GM21423 (cell line): ENCODE data around the gene DNMBP.
"Not testable (repeated sequence)": the region's sequence is repeated elsewhere in the genome, so short reads cannot be mapped to it uniquely, and the experiment has no call there.

Experiments used
- ATAC-seq: cut with Tn5 transposase; IDR thresholded peaks from one replicate; pipeline ENCODE4 v1.9.1; 2021; ENCODE audit warnings: mild to moderate bottlenecking, moderate library complexity; ENCODE audit not compliant: unreplicated experiment

The DNMBP gene

DNA sequence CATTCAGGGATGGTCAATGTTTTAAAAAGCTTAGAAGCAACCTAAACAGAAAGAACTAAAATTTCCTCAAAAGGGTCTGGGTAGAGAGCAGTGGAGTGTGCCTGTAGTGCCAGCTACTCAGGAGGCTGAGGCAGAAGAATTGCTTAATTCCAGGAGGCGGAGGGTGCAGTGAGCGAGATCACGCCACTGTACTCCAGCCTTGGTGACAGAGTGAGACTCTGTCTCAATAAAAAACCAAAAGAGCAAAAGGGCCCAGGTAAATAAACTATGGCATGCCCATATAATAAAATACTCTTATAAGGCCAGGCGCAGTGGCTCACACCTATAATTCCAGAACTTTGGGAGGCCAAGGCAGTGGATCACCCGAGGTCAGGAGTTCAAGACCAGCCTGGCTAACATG is 93.0 kb downstream of the DNMBP start:
- ATAC-seq = no peak

DNA sequence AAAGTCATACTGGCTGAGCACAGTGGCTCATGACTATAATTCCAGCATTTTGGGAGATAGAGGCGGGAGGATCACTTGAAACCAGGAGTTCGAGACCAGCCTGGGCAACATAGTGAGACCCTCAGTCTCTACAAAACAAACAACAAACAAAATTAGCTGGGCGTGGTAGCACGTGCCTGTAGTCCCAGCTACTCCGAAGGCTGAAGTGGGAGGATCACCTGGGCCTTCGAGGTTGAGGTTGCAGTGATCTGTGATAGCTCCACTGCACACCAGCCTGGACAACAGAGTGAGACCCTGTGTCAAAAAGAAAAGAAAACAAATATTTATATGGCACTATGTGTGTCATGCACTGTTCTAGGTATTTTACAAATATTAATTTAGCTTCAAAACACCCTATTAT is 94.3 kb downstream of the DNMBP start:
- ATAC-seq = no peak

DNA sequence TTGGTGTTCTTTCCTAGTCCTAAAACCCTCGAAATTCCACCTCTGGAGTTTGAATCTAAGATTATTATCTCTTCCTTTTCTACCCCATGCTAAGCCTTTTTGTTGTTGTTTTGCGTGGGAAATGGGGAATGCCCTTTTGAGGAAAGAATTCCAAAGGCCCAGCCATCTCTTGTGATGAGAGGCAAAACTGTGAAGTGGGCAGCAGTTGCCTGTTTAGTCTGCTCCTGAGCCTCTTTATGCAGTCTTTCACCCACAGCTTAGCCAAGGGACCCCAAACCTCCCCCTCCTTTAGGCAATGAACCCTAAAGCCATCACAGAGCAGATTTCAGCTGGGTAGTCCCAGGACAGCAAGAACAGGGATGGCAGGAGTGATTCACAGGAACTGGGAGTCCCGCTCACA is 95.5 kb downstream of the DNMBP start:
- no peak for ATAC-seq

DNA sequence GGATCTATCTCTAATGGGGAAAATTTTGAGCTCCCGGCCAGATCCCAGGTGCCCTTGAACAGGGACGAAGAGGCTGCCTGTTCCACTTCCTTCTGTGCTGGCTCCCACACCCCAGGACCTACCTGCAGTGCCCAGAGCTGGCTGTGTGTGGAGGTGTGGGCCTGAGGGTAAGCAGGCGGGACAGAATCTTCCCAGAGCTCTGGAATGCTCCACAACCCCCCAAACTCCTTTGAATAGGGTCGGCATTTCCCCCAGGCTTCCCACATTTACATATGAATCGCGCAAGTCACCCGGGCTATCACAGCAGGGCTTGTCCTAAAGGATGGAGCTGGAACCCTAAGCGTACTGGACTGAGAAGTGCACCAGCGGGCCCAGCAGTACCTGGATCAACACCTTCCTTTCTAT is 95.9 kb downstream of the DNMBP start:
- ATAC-seq = no peak

DNA sequence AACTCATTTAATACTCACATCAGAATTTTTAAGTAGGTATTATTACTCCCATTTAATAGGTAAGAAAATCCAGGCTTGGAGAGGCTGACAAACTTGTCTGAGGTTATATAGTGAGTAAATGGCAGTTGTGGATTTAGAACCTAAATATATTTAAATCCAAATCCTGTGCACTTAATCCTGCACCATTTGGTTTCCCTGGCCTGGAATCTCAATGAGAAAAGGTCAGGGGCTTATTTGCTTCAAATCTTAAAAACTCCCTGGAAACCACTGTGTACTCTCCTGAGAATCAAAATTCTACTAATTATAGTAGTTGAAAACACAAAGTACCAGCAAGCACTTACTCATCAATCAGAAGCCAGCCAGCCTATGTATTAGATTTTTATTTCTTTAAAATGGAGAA is 97.7 kb downstream of the DNMBP start:
- no peak for ATAC-seq

DNA sequence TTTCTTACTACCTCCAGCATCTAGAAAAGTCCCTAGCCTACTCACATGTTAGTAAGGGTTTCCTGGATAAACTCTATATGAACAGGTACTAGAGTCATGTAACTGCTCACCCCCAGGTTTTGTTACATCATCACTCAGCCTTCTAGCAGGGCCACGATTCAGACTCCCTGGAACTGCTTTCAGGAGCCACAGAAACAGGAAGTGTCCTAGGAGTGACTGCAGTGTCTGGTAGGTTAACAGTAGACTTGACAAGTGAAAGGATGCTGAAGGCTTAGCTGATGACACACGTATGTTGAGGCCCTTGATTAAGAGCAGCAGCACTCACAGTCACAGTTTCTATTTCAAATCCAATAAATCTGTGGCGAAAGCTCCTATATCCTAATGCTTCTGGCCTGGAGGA is 101.2 kb downstream of the DNMBP start:
- no peak for ATAC-seq

DNA sequence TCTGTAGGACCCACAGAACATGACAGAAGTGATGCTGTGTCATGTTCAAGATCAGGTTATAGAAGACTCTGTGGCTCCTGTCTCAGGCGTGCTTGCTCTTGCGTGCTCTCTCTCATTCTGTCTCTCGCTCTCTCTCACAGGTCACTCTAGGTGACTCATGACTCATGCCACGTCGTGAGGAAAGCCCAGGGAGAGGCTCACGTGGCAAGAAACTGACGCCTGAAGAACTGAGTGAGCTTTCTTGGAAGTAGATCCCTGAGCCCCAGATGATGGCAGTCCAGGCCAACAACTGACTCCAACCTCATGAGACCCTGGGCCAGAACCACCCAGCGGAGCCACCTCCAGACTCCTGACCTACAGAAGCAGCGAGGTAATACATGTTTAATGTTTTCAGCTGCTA is 103.3 kb downstream of the DNMBP start:
- ATAC-seq = no peak

DNA sequence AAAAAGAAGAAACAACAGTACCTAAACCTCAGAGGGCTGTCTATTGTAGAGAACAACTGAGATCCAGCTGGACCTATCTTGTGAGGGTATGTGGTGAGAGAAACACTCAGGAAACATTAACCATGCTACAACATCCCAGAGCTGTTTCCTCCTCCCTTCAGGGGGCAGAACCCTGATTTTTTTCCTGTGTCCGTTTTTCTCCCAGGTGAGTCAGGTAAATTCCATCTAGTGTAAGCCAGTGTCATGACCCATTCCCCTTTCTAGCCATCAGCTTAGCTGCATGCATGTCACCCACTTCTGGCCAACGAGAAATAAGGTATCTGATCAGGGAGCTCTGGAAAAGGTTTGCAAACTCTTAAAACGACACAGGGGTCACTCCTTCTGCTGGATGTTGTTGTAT is 103.8 kb downstream of the DNMBP start:
- no peak for ATAC-seq

DNA sequence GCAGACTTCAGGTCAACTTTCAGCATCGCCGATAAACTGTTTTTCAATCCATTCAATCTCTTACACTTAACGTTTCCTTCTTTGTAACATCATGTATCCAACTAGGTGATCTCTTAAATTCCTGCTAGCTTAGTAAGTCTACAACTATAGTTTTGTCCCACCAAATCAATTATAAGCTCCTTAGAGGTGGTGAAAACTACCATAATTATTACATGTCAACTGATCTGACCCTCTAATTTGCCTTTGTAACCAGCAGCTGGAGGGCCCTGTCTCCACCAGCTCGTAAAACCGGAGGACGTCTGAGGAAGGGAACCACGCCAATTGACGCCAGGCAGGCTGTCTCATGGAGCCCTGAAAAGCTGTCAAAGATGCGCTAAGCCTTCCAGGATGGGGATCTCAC is 113.9 kb downstream of the DNMBP start:
- no peak for ATAC-seq

DNA sequence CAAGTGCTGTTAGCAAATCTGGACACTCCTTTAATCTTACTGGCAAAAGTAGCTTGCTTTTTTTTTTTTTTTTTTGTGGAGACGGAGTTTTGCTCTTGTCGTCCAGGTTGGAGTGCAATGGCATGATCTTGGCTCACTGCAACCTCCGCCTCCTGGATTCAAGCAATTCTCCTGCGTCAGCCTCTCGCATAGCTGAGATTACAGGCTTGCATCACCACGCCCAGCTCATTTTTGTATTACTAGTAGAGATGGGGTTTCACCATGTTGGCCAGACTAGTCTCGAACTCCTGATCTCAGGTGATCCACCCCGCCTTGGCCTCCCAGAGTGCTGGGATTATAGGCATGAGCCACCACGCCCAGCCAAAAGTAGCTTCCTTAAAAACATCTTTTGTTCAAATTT is 114.7 kb downstream of the DNMBP start:
- ATAC-seq = not testable (repeated sequence)

DNA sequence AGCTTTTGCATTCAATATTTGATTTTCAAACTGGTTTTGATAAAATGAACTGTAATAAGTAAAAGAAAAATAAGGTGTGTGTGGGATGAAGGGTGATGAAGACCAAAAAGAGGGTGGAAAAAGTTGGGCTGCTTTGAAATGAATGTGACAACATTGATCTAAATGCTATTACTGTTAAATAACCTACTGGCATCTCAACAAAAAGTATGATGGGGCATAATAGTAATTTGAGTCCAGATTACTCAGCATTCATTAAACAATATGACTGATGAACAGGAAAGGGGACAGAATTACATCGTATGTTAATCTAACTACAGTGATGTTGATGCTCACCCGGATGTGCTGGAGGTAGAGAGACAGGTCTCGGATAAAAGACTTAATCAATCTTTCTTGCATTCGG is 115.1 kb downstream of the DNMBP start:
- ATAC-seq = no peak

DNA sequence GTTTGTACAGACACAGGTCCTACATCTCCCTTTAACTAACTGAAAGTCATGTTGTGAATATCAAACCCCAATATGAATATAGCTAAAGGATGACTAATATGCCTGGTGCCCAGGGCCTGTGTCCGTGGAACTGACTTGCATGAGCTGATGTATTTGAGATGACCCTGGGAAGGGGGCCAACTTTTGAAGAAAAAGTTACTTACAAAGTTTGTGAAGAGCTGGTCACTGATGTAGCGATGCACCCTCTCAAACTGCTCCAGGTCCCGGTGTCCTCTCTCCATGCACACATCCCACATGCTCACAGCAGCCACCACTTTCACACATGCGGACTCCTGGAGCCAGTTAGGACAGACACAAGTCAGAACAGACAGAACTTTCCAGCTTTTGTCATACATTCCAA is 121.1 kb downstream of the DNMBP start:
- ATAC-seq = no peak

DNA sequence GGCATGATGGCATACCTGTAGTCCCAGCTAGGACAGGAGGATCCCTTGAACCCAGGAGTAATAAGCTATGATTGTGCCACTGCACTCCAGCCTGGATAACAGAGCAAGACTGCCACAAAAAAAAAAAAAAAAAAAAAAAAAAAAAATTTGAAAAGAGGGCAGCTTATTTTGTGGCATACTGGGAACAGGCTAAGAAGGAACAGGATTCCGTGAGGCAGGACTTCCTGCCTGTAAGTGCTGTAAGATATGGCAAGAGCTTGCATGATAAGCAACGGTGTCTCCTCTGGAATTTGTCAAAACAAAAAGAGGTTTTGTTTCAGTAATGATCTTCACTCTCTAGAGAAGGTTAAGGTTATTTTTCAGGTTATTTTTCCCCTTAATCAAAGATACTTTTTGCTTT is 126.2 kb downstream of the DNMBP start:
- ATAC-seq = no peak

DNA sequence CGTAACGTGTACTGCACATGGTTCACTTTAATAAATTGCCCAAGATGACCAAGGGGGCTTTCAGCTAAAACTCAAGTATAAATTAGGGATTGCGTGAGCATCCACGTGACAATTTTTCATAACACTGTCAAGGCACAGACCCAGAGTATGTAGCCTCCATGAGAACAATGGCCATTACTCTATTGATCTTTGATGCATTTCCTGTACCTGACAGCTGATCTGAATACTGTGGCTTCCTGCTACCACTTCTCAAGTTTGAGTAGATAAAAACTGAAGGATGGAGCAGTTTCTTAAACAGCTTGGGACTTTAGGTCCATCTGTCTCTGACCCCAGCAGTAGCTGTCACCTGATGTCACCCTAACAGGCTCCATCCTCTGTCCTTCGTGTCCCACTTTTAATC is 128.4 kb downstream of the DNMBP start:
- ATAC-seq = no peak

DNA sequence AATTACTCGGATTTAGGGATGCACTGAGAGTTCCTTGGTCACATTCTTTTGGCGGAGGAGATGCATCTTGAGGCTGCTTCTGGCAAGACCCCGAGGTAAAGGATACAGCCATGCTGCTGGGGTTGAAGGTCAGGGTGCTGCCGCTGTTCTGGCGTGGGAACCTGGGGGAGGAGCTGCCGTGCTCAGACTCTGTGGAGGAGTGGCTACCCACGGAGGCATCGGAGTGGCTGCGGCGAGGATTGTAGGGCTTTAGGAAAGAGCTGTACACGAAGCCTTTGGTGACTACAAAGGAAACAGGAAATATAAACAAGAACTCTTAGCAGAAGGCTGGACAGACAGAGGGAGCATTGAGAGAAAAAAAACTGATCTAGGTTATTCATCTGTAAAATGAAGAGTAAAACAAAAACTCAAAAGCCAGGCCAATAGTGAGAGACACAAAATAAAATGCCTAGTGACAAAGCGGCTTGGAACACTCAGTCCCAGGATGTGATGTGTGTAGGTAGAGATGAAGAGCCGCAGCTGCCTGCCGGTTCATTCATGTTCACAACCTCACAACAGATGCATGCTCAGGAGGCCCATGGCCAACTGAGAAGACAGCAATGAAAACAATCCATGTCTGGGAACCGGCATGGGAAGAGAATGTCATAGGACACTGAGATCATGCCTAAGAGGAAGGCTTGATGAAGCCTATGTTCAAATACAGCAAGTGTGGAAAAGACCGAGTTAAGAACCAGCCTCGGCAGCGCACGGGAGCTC is 129.5 kb downstream of the DNMBP start:
- ATAC-seq = no peak

DNA sequence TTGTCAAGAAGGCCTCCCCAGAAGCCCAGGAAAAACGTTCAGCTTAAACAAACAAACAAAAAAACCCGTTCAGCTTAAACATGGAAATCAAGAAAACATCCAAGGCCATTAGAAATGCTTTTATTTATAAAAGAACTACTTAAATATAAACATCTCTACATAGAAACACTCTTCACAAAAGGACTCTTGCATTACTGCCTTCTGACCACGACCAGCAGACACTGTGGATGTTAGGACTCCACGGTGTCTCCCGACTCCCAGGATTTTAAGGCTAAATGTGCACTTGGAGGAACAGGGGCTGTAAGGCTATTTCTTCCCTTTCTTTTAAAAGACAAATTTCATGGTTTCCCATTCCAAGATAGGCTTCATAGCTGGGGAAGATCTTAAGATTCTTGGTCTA is 134.3 kb downstream of the DNMBP start:
- ATAC-seq = no peak

DNA sequence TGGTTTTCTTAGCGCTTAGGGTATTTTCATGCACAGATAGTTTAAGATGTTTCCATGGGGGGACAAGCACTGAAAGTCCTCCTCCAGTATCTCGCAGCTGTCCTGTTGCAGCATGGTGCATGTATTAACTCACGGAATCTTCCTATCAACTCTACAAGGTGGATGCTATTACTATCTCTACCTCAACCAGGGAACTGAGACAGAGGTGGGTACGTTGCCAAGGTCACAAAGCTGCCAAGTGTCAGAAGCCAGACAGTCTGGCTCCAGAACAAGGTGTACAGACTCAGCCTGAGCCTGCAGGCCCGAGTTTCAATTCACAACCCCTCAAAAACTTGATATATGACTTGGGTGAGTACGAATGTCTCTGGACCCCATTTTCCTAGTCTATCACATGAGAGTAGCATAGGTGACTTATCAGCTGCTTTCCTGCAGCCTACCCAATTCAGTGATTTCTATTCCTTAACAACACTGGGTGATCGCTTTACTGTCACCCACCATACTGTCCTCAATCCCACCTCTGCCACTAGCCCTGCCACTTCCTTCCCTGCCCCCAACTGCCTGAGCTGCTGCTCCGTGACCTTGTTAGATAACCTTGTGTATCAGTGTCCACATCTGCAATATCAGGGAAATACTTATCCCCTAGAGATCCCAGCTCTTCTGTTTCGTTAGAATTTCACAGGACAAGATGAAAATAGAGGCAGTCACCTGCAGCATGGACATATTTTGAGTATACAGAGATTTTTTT is 135.2 kb downstream of the DNMBP start:
- no peak for ATAC-seq

DNA sequence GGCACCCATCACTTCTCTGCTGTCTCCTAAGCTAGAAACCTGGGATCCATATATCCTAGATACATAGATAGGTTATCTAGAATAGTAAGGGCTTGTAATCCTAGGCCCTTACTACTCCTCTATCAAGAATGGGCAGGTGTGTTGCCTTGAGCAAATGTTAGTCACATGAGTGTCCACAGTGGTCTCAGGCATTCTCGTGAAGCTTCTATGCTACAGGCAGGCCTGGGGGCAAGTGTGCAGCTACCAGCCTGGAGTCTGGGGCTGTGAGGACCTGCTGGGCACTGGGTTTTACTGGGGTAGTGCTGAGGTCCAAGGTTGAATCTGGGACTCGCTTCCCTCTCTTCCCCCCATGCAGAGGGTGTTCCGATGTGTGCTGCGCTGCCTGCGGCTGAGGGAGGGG is 135.9 kb downstream of the DNMBP start:
- ATAC-seq = no peak

DNA sequence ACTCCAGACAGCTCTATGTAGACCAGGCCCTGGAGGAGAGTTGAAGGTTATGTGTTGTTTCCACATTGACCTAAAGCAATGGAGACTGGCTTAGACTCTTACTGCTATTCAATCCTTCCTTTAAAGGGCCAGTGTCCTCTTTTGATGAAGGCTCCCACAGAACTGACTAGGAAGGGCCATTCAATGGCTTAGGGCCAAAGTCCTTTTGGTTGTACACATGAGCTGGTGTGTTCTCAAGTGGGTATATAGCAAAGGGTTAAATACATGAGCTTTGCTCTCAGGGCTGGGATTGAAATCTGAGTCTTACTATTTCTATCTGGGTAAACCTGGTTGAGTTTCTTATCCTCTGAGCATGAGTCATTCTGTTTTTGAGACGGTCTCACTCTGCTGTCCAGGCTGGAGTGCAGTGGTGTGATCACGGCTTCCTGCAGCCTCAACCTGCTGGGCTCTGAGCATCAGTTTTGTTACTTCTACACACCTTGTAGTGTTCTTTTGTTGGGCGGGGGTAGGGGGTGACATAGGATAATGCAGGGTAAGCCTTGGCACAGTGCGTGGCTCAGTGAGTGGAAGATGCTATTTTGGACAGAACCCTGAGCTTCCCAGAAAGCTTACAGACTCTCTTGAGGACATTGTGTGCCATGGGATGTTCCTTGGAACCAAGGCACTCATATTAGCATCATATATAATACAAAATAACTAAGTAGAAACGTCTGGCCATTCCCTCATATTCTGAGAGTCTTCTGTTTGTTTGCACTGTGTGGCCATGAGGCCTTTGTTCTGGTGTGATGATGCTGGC is 137.2 kb downstream of the DNMBP start:
- ATAC-seq = no peak

DNA sequence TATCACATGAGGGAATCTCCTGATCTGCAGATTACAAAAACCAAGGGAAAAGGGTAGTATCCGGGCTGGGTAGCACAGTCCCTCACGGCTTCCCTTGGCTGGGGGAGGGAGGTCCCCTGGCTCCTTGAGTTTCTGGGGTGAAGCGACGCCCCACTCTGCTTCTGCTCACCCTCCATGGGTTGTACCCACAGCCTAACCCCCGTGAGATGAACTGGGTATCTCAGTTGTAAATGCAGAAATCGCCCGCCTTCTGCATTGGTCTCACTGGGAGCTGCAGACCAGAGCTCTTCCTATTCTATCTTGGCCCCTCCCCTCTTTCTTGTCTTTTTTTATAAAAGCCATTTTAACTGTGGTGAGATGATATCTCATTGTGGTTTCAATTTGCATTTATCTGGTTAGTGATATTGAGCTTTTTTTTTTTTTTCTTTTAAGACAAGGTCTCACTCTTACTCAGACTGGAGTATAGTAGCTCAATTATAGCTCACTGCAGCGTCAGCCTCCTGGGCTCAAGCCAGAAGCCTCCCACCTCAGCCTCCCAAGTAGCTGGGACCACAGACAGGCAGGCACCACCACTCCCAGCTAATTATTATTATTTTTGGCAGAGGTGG is 139.5 kb downstream of the DNMBP start:
- ATAC-seq = no peak

DNA sequence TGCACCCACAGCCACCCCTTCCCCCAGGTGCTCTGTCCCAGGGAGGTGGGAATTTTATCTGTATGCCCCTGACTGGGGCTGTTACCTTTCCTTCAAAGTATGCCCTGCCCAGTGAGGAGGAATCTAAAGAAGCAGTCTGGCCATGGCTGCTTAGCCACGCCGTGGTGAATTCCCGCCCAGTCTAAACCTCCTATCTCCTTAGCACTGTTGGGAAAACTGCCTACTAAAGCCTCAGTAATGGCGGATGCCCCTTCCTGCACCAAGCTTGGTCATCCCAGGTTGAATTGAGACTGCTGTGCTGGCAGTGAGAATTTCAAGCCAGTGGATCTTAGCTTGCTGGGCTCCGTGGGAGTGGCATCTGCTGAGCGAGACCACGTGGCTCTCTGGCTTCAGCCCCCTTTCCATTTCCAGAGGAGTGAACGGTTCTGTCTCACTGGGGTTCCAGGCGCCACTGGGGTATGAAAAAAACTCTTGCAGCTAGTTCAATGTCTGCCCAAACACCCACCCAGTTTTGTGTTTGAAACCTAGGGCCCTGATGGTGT is 140.1 kb downstream of the DNMBP start:
- no peak for ATAC-seq
